WTC11 (cell line): ENCODE results near the gene MAP3K10. TPM values are rescaled to one million over a fixed set of nuclear protein-coding genes. Genes with fewer than 3 reads are reported as not detected.

Experiments
- ATAC-seq: fragments of 200-7000 bp; cut with Tn5 transposase; 2 replicates; pipeline ENCODE4 v1.10.0; 2021; ENCODE audit warnings: mild to moderate bottlenecking, moderate library complexity
- CTCF ChIA-PET: fragments of 300-600 bp; sonication (Branson Sonifier 250); formaldehyde crosslinking; loops from one replicate; lab custom pipeline; 2021; ENCODE audit warnings: antibody characterized with exemption; lab: Charles Lee
- POLR2A ChIA-PET: fragments of 350-600 bp; sonication (Branson Sonifier 250); formaldehyde crosslinking; loops from one replicate; lab custom pipeline; 2021; ENCODE audit warnings: antibody characterized with exemption; lab: Charles Lee
- DNase-seq: peaks from one replicate; pipeline ENCODE4 v3.0.0; 2021; ENCODE audit warnings: low spot score
- H3K27ac Mint-ChIP-seq: 2 replicates; pipeline ENCODE4 v1.8.0; 2021; ENCODE audit warnings: mixed read lengths
- H3K27me3 Mint-ChIP-seq: 2 replicates; pipeline ENCODE4 v1.8.0; 2021; ENCODE audit warnings: low read depth, mild to moderate bottlenecking, moderate library complexity, mixed read lengths
- H3K36me3 Mint-ChIP-seq: 2 replicates; pipeline ENCODE4 v1.8.0; 2021; ENCODE audit warnings: mixed read lengths
- H3K4me1 Mint-ChIP-seq: 2 replicates; pipeline ENCODE4 v1.8.0; 2022; ENCODE audit warnings: mixed read lengths
- H3K4me3 Mint-ChIP-seq: 2 replicates; pipeline ENCODE4 v1.8.0; 2021; ENCODE audit warnings: mild to moderate bottlenecking, moderate library complexity, mixed read lengths
- H3K9me3 Mint-ChIP-seq: 2 replicates; pipeline ENCODE4 v1.8.0; 2021; ENCODE audit warnings: mixed read lengths
- AFF4 ChIP-seq: sonication (generic); formaldehyde crosslinking; IDR thresholded peaks from 2 replicates; pipeline ENCODE4 v1.8.1; 2023; ENCODE audit warnings: mild to moderate bottlenecking, missing genetic modification reagents, borderline replicate concordance
- CREB1 ChIP-seq: sonication (generic); formaldehyde crosslinking; IDR thresholded peaks from 2 replicates; pipeline ENCODE4 v1.8.0; 2023; ENCODE audit warnings: mild to moderate bottlenecking, missing genetic modification reagents
- ELF4 ChIP-seq: sonication (generic); formaldehyde crosslinking; IDR thresholded peaks from 2 replicates; pipeline ENCODE4 v1.8.1; 2022; ENCODE audit warnings: low read depth, mild to moderate bottlenecking, moderate library complexity, missing genetic modification reagents
- EMX1 ChIP-seq: fragments of 250-450 bp; sonication (Bioruptor Pico); IDR thresholded peaks from 2 replicates; pipeline ENCODE4 v1.8.0; 2021; ENCODE audit warnings: mild to moderate bottlenecking
- ESRRA ChIP-seq: sonication (generic); formaldehyde crosslinking; IDR thresholded peaks from 2 replicates; pipeline ENCODE4 v1.8.1; 2022; ENCODE audit warnings: mild to moderate bottlenecking, missing genetic modification reagents, borderline replicate concordance
- ETV6 ChIP-seq: sonication (generic); formaldehyde crosslinking; IDR thresholded peaks from 2 replicates; pipeline ENCODE4 v1.8.1; 2022; ENCODE audit warnings: mild to moderate bottlenecking, missing genetic modification reagents
- GRHL2 ChIP-seq: fragments of 250-450 bp; sonication (Bioruptor Pico); IDR thresholded peaks from 2 replicates; pipeline ENCODE4 v1.8.0; 2022; ENCODE audit warnings: mild to moderate bottlenecking, moderate library complexity; ENCODE audit not compliant: insufficient replicate concordance, severe bottlenecking
- NFATC4 ChIP-seq: fragments of 250-450 bp; sonication (Bioruptor Pico); IDR thresholded peaks from 2 replicates; pipeline ENCODE4 v1.9.0; 2021; ENCODE audit warnings: mild to moderate bottlenecking
- NFE2L1 ChIP-seq: sonication (generic); formaldehyde crosslinking; IDR thresholded peaks from 2 replicates; pipeline ENCODE4 v1.8.1; 2023; ENCODE audit warnings: missing genetic modification reagents
- OVOL2 ChIP-seq: fragments of 250-450 bp; sonication (Bioruptor Pico); IDR thresholded peaks from 2 replicates; pipeline ENCODE4 v1.9.0; 2021; ENCODE audit warnings: mild to moderate bottlenecking, borderline replicate concordance
- PRDM15 ChIP-seq: sonication (generic); formaldehyde crosslinking; IDR thresholded peaks from 2 replicates; pipeline ENCODE4 v1.8.0; 2022; ENCODE audit warnings: missing genetic modification reagents
- USF1 ChIP-seq: sonication (generic); formaldehyde crosslinking; IDR thresholded peaks from 2 replicates; pipeline ENCODE4 v1.8.0; 2022; ENCODE audit warnings: mild to moderate bottlenecking, missing genetic modification reagents
- ZBTB43 ChIP-seq: sonication (generic); formaldehyde crosslinking; IDR thresholded peaks from 2 replicates; pipeline ENCODE4 v1.8.1; 2023; ENCODE audit warnings: mild to moderate bottlenecking, missing genetic modification reagents
- ZNF423 ChIP-seq: fragments of 250-450 bp; sonication (Bioruptor Pico); IDR thresholded peaks from 2 replicates; pipeline ENCODE4 v2.1.2; 2022; ENCODE audit warnings: mild to moderate bottlenecking, moderate library complexity
- total RNA-seq: library from RNA; stranded (reverse); gene quantifications from 3 replicates; pipeline ENCODE4 v1.2.3, GENCODE V29; 2021
- TF ChIP-seq, protein P1 (sequence below): fragments of 250-450 bp; sonication (Bioruptor Pico); IDR thresholded peaks from 2 replicates; pipeline ENCODE4 v1.8.0; 2021; ENCODE audit warnings: mild to moderate bottlenecking
- TF ChIP-seq, protein P2 (sequence below): sonication (generic); formaldehyde crosslinking; IDR thresholded peaks from 2 replicates; pipeline ENCODE4 v1.8.1; 2022; ENCODE audit warnings: mild to moderate bottlenecking, moderate library complexity, missing genetic modification reagents
- TF ChIP-seq, protein P3 (sequence below): fragments of 200-600 bp; IDR thresholded peaks from 2 replicates; pipeline ENCODE4 v1.8.0; 2022; ENCODE audit warnings: antibody characterized with exemption
- TF ChIP-seq, protein P4 (sequence below): fragments of 250-450 bp; sonication (Bioruptor Pico); IDR thresholded peaks from 2 replicates; pipeline ENCODE4 v1.9.0; 2021; ENCODE audit warnings: mild to moderate bottlenecking, borderline replicate concordance

The MAP3K10 gene
- total RNA-seq, 1 experiment from 2014 or later: 23.5 TPM

DNA sequence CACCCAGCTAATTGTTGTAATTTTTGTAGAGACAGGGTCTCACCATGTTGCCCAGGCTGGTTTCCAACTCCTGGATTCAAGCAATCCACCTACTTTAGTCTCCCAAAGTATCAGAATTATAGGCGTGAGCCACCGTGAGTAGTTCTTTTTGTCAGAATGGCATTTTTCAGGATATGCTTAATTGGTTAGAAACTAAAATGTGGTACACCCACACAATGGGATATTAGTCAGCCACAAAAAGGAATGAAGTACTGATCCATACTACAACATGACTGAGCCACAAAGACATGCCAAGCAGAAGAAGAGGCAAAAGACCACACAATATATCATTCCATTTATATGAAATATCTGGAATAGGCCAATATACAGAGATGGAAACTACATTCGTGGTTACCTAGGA is 41.7 kb upstream of the MAP3K10 start:
- DNase-seq (no peak), ATAC-seq (no peak)
- POLR2A ChIA-PET: no interaction called here
- no peaks in the 10 kb centered on the region for H3K36me3 Mint-ChIP-seq
- TF ChIP-seq EMX1 (no peak), USF1 (CRISPR knock-in tag) (no peak), CREB1 (CRISPR knock-in tag) (no peak), NFE2L1 (no peak), ZNF423 (CRISPR knock-in tag) (no peak), ETV6 (CRISPR knock-in tag) (no peak), GRHL2 (CRISPR knock-in tag) (no peak)
- TF ChIP-seq, protein P1, sequence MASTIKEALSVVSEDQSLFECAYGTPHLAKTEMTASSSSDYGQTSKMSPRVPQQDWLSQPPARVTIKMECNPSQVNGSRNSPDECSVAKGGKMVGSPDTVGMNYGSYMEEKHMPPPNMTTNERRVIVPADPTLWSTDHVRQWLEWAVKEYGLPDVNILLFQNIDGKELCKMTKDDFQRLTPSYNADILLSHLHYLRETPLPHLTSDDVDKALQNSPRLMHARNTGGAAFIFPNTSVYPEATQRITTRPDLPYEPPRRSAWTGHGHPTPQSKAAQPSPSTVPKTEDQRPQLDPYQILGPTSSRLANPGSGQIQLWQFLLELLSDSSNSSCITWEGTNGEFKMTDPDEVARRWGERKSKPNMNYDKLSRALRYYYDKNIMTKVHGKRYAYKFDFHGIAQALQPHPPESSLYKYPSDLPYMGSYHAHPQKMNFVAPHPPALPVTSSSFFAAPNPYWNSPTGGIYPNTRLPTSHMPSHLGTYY: no peak
- TF ChIP-seq, protein P2, sequence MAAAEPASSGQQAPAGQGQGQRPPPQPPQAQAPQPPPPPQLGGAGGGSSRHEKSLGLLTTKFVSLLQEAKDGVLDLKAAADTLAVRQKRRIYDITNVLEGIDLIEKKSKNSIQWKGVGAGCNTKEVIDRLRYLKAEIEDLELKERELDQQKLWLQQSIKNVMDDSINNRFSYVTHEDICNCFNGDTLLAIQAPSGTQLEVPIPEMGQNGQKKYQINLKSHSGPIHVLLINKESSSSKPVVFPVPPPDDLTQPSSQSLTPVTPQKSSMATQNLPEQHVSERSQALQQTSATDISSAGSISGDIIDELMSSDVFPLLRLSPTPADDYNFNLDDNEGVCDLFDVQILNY (CRISPR knock-in tag): no peak
- TF ChIP-seq, protein P3, sequence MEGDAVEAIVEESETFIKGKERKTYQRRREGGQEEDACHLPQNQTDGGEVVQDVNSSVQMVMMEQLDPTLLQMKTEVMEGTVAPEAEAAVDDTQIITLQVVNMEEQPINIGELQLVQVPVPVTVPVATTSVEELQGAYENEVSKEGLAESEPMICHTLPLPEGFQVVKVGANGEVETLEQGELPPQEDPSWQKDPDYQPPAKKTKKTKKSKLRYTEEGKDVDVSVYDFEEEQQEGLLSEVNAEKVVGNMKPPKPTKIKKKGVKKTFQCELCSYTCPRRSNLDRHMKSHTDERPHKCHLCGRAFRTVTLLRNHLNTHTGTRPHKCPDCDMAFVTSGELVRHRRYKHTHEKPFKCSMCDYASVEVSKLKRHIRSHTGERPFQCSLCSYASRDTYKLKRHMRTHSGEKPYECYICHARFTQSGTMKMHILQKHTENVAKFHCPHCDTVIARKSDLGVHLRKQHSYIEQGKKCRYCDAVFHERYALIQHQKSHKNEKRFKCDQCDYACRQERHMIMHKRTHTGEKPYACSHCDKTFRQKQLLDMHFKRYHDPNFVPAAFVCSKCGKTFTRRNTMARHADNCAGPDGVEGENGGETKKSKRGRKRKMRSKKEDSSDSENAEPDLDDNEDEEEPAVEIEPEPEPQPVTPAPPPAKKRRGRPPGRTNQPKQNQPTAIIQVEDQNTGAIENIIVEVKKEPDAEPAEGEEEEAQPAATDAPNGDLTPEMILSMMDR: no peak
- TF ChIP-seq, all 79 proteins: peak for 0
- H3K27ac Mint-ChIP-seq: no peak overlapping the region
- no peaks in the 10 kb centered on the region for H3K4me1 Mint-ChIP-seq
- H3K27me3 Mint-ChIP-seq: no peaks in the 10 kb centered on the region
- CTCF ChIA-PET: no interaction called here
- H3K4me3 Mint-ChIP-seq: no peak overlapping the region
- H3K9me3 Mint-ChIP-seq: no peaks in the 10 kb centered on the region

DNA sequence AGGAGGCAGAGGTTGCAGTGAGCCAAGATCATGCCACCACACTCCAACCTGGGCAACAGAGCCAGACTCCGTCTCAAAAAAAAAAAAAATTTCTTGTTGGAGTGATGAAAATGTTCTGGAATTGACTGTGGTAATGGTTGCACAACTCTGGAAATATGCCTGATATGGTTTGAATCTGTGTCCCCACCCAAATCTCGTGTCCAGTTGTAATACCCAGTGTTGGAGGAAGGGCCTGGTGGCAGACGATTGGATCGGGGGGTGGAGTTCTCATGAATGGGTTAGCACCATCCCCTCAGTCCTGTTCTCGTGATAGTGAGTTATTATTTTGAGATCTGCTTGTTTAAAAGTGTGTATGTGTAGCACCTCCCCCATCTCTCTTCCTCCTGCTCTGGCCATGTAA is 41.1 kb upstream of the MAP3K10 start:
- Mint-ChIP-seq H3K36me3 (no peaks in the 10 kb centered on the region), H3K4me1 (no peaks in the 10 kb centered on the region), H3K9me3 (no peaks in the 10 kb centered on the region), H3K27me3 (no peaks in the 10 kb centered on the region), H3K4me3 (no peak overlapping the region), H3K27ac (no peak overlapping the region)
- ChIA-PET CTCF (no interaction called here), POLR2A (no interaction called here)
- no peak for ATAC-seq
- DNase-seq: no peak
- TF ChIP-seq PRDM15 (CRISPR knock-in tag) (no peak), NFATC4 (CRISPR knock-in tag) (no peak), ZBTB43 (CRISPR knock-in tag) (no peak), OVOL2 (CRISPR knock-in tag) (no peak), AFF4 (no peak), ESRRA (no peak), ELF4 (CRISPR knock-in tag) (no peak)
- TF ChIP-seq, protein P4, sequence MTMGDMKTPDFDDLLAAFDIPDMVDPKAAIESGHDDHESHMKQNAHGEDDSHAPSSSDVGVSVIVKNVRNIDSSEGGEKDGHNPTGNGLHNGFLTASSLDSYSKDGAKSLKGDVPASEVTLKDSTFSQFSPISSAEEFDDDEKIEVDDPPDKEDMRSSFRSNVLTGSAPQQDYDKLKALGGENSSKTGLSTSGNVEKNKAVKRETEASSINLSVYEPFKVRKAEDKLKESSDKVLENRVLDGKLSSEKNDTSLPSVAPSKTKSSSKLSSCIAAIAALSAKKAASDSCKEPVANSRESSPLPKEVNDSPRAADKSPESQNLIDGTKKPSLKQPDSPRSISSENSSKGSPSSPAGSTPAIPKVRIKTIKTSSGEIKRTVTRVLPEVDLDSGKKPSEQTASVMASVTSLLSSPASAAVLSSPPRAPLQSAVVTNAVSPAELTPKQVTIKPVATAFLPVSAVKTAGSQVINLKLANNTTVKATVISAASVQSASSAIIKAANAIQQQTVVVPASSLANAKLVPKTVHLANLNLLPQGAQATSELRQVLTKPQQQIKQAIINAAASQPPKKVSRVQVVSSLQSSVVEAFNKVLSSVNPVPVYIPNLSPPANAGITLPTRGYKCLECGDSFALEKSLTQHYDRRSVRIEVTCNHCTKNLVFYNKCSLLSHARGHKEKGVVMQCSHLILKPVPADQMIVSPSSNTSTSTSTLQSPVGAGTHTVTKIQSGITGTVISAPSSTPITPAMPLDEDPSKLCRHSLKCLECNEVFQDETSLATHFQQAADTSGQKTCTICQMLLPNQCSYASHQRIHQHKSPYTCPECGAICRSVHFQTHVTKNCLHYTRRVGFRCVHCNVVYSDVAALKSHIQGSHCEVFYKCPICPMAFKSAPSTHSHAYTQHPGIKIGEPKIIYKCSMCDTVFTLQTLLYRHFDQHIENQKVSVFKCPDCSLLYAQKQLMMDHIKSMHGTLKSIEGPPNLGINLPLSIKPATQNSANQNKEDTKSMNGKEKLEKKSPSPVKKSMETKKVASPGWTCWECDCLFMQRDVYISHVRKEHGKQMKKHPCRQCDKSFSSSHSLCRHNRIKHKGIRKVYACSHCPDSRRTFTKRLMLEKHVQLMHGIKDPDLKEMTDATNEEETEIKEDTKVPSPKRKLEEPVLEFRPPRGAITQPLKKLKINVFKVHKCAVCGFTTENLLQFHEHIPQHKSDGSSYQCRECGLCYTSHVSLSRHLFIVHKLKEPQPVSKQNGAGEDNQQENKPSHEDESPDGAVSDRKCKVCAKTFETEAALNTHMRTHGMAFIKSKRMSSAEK: no peak
